ENCODE results near the gene ATP8B1. TPM values are rescaled to one million over a fixed set of nuclear protein-coding genes. Genes with fewer than 3 reads are reported as not detected.

ATP8B1 gene
- total and polyA plus RNA-seq, 2 of the 8 experiments (the other 6 are each of a cell fraction or from before 2014, with no cell fraction given), result 1.1 to 4.6 TPM

- Histone ChIP-seq H4K8ac (ENCODE audit: extremely low read depth, insufficient read depth, low read length) (no peak overlapping the region), H3K14ac (ENCODE audit: insufficient read length) (no peak overlapping the region), H2AFZ (ENCODE audit: low read length) (peak overlapping the region; percentile 61), H3K4me2 (ENCODE audit: insufficient read depth in 1 of 2, low read depth in 2 of 2, low read length in 2 of 2) (peak overlapping the region; percentile 90), H4K5ac (ENCODE audit: insufficient read length, low read depth, low read length) (no peak overlapping the region), H3K23ac (ENCODE audit: insufficient read length) (no peak overlapping the region), H3K23me2 (ENCODE audit: low read depth, low read length) (peaks cover 22% of the 10 kb centered on the region), H3K79me2 (ENCODE audit: control insufficient read depth in 1 of 2, insufficient read depth in 2 of 2, low read length in 2 of 2) (no peaks in the 10 kb centered on the region), H2AK5ac (ENCODE audit: low read depth, low read length) (no peak overlapping the region), H2BK20ac (ENCODE audit: low read length) (no peak overlapping the region), H4K91ac (replicated peaks; ENCODE audit: insufficient read length, low read length) (no peak overlapping the region), H2BK12ac (ENCODE audit: low read depth, low read length) (no peak overlapping the region), H3K27me3 (replicated peaks in 1 of 4; ENCODE audit: control insufficient read depth in 3 of 4, extremely low read depth in 1 of 4, insufficient read depth in 3 of 4, low read length in 3 of 4) (peaks cover 11 to 48% (median 35%) of the 10 kb centered on the region in 4 experiments), H3K18ac (ENCODE audit: extremely low read depth, low read length) (no peak overlapping the region), H2BK120ac (replicated peaks; ENCODE audit: low read depth, low read length) (no peak overlapping the region), H3K9me3 (ENCODE audit: insufficient read depth in 2 of 2, low read depth in 1 of 2, low read length in 1 of 2) (no peaks in the 10 kb centered on the region), H3K4ac (replicated peaks; ENCODE audit: insufficient read length, low read depth, low read length) (no peak overlapping the region), H2BK5ac (ENCODE audit: low read depth, low read length) (no peak overlapping the region), H3K4me1 (replicated peaks in 1 of 4; ENCODE audit: control insufficient read depth in 3 of 4, insufficient read depth in 4 of 4, low read length in 3 of 4) (peaks cover 2 to 12% (median 7%) of the 10 kb centered on the region in 4 experiments; a peak in 6 of 7 replicates), H3K79me1 (ENCODE audit: low read depth, low read length) (no peaks in the 10 kb centered on the region), H3K27ac (ENCODE audit: low read depth, low read length) (no peak overlapping the region), H4K20me1 (replicated peaks in 1 of 2; ENCODE audit: control insufficient read depth in 1 of 2, insufficient read depth in 2 of 2, low read length in 2 of 2) (no peaks in the 10 kb centered on the region), H3K56ac (replicated peaks; ENCODE audit: insufficient read length, low read depth, low read length) (no peak overlapping the region), H3K9ac (replicated peaks in 1 of 4; ENCODE audit: extremely low read depth in 1 of 4, low read depth in 3 of 4, low read length in 3 of 4) (no peak overlapping the region), H2BK15ac (ENCODE audit: low read length) (no peak overlapping the region), H3K36me3 (ENCODE audit: control insufficient read depth in 2 of 4, insufficient read depth in 4 of 4, low read length in 3 of 4) (no peaks in the 10 kb centered on the region), H3K4me3 (ENCODE audit: extremely low read depth in 1 of 4, insufficient read depth in 2 of 4, low read depth in 3 of 4, low read length in 4 of 4) (peak overlapping the region; percentile 62 to 78 (median 70))
- TF ChIP-seq KDM4A (IDR thresholded peaks at IDR 0.05; ENCODE audit: low read depth, low read length, severe bottlenecking) (peak; percentile 6), CTBP2 (IDR thresholded peaks at IDR 0.05; ENCODE audit: borderline replicate concordance, insufficient read depth, insufficient read length, low read length) (peak; percentile 25), CBX5 (IDR thresholded peaks at IDR 0.05; ENCODE audit: low read depth, low read length) (no peak)
- DNase-seq (ENCODE audit: low read depth in 1 of 2, low spot score in 2 of 2) (peak in 1 of 2 experiments; percentile 52), FAIRE-seq (no peak)
- WGBS, 2 experiments (ENCODE audit: extremely low coverage in 1 of 2, insufficient coverage in 1 of 2, insufficient read length in 1 of 2, insufficient replicate concordance in 2 of 2, low coverage in 1 of 2, low lambda C conversion rate in 2 of 2, missing lambda C conversion rate in 1 of 2), result 2% methylated on average over 19 of the region's 26 CpGs; no CpG with 5 or more reads in 1 of the 2 experiments
- ChIA-PET POLR2A (ENCODE audit: partially characterized antibody) (interaction anchor here (0.9 kb wide), 1 partner anchor 16 kb away, joined by 3 read pairs; no protein-coding TSS in a partner anchor), CTCF (ENCODE audit: partially characterized antibody) (interaction anchor here (0.6 kb wide), 1 partner anchor 181 kb away, joined by 3 read pairs; no protein-coding TSS in a partner anchor)
These were observed 1.3 kb downstream of the ATP8B1 start for GRCh38 chr18:57801761-57802212.

Data from H1 (cell line).